Body of pancreas (tissue), 4 donors: ENCODE data around the gene KRT35. TPM values are rescaled to one million over a fixed set of nuclear protein-coding genes. Genes with fewer than 3 reads are reported as not detected.

ENCODE experiments used
- ATAC-seq: fragments of 150-250 bp; one replicate; pipeline ENCODE4 v1.9.1; 2016
- DNase-seq, 4 donors: peaks; one replicate each; pipeline ENCODE4 v3.0.0-alpha.2; 2019
- H3K27ac ChIP-seq, 4 donors: fragments of 200-600 bp; sonication (generic); 1 replicate in 3 of 4; 2 replicates in 1 of 4; pipeline versions ENCODE4 v1.5.1 to v1.6.1; 2016 to 2019; ENCODE audit warnings: mild to moderate bottlenecking in 1 of 4, mixed read lengths in 1 of 4, moderate library complexity in 1 of 4
- H3K27me3 ChIP-seq, 2 donors: fragments of 200-600 bp; sonication (generic); one replicate each; pipeline ENCODE4 v1.6.0; 2016; ENCODE audit warnings: mild to moderate bottlenecking in 1 of 2
- H3K36me3 ChIP-seq, 2 donors: fragments of 200-600 bp; sonication (generic); replicated peaks in 1 of 2; 2 replicates each; pipeline ENCODE4 v1.5.1; 2016; ENCODE audit warnings: low read depth in 2 of 2; ENCODE audit not compliant: insufficient read depth in 1 of 2
- H3K4me1 ChIP-seq: fragments of 200-600 bp; sonication (generic); one replicate; pipeline ENCODE4 v1.6.0; 2016
- H3K4me3 ChIP-seq, 2 donors: fragments of 200-600 bp; sonication (generic); 1 replicate in 1 of 2; 2 replicates in 1 of 2; pipeline ENCODE4 v1.5.1; 2016 to 2019
- H3K9me3 ChIP-seq, 3 donors: fragments of 200-600 bp; sonication (generic); 1 replicate in 2 of 3; 2 replicates in 1 of 3; pipeline ENCODE4 v1.5.1; 2016
- POLR2A ChIP-seq, 3 donors: fragments of 450-650 bp; IDR thresholded peaks; one replicate each; pipeline ENCODE4 v1.6.1; 2016; ENCODE audit warnings: antibody characterized with exemption in 3 of 3, mild to moderate bottlenecking in 2 of 3
- WGBS, 2 donors: methylation state at CpG; one replicate each; pipeline ENCODE4 v1.1.5; 2017; 5-methylcytosine and 5-hydroxymethylcytosine counted together
- intact Hi-C: fragments of 100-400 bp; cut with DNase I; formaldehyde crosslinking; loops from one replicate; pipeline ENCODE4 v1.15.1; 2023
- total RNA-seq, 2 donors: library from RNA; depleted of rRNA; stranded (reverse); fragments of >200 nt; gene quantifications; one replicate each; pipeline ENCODE4 v1.1.0, GENCODE V29; 2016
- TF ChIP-seq, protein P1 (sequence below), 7 experiments: fragments of 450-650 bp in 4 of 7; fragments of 200-600 bp in 3 of 7; sonication (generic) in 3 of 7; IDR thresholded peaks; one replicate each; pipeline ENCODE4 v1.5.1; 2016 to 2019; ENCODE audit warnings: antibody characterized with exemption in 7 of 7

KRT35 gene
- total RNA-seq, 2 donors from 2014 or later, result not detected

DNA sequence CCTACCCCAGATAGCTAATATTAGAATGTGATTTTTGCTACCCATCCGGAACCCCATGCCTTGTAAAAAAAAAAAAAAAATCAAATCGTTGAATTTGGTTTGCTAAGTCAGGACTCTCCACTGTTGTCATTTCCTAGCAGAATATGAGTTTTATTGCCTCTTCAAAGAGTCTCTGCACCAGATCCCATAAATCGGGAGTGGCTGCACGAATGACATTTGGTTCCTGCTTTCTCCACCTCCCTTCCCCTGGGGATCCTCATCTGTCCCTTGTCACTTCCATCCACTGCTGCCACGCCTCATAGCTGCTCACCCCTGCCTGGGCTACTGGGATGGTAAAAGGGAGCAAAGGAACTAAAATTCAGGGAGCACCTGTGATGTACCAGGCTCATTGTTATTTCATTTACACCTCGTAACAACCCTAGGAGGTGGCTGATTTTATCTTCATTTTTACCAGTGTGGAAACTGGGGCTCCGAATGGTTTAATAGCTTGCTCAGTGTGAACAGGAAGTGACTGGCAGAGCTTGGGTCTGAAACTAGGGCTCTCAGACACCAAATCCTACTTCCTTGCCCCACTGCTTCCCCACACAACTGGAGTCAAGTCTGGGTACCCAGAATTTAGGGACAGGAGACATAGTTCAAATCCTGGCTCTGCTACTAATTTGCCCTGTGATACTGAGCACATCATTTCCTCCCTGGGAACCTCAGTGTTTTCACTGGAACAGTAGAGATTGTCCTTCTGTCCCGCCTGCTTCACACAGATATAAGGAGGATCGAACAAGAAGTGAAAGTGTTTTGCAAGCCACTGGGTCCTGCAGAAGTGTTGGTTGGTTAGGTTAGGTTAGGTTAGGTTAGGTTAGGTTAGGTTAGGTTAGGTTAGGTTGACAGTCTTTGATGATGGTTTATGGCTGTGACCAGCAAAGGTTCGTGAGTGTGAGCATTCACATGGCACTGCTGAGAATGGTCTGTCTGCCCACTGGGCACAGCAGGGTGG lies 9.3 kb upstream of the KRT35 start:
- no peak overlapping the region for H3K4me3 ChIP-seq
- TF ChIP-seq POLR2A (IDR thresholded peaks at IDR 0.05), result no peak
- TF ChIP-seq, protein P1, sequence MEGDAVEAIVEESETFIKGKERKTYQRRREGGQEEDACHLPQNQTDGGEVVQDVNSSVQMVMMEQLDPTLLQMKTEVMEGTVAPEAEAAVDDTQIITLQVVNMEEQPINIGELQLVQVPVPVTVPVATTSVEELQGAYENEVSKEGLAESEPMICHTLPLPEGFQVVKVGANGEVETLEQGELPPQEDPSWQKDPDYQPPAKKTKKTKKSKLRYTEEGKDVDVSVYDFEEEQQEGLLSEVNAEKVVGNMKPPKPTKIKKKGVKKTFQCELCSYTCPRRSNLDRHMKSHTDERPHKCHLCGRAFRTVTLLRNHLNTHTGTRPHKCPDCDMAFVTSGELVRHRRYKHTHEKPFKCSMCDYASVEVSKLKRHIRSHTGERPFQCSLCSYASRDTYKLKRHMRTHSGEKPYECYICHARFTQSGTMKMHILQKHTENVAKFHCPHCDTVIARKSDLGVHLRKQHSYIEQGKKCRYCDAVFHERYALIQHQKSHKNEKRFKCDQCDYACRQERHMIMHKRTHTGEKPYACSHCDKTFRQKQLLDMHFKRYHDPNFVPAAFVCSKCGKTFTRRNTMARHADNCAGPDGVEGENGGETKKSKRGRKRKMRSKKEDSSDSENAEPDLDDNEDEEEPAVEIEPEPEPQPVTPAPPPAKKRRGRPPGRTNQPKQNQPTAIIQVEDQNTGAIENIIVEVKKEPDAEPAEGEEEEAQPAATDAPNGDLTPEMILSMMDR (IDR thresholded peaks at IDR 0.05), result no peak
- H3K27me3 ChIP-seq, result no peaks in the 10 kb centered on the region
- ATAC-seq (no peak), DNase-seq (no peak)
- H3K27ac ChIP-seq, result no peak overlapping the region
- H3K4me1 ChIP-seq, result no peaks in the 10 kb centered on the region
- H3K9me3 ChIP-seq, result no peaks in the 10 kb centered on the region
- intact Hi-C loops, result no loop called here
- 59 to 62% methylated on average over 10 of the region's 10 CpGs for WGBS, 2 donors
- H3K36me3 ChIP-seq, result no peaks in the 10 kb centered on the region

DNA sequence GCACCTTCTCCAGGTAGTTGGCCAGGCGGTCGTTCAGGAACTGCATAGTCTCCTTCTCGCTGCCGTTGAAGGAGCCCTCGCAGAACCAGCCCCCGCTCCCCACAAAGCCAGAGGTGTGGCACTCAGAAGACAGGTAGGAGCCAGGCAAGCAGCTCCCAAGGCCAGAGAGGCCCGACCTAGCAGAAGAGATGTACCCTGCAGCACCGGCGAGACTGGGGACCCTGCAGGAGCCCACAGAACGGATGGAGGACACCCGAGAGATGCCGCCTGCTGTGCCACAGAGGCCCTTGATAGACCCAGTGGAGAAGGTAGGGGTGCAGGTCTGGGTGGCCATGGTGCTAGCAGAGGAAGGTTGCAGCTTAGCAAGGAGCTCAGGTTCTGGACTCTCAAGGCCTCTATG lies 8.6 kb upstream of the KRT35 start, which contains the start of gene KRT36:
KRT36 (minus strand) TSS at position 380 of the 400 bp plus-strand sequence; CDS start at position 334, 46 bp downstream.
- Histone ChIP-seq H3K4me3 (no peak within 1 kb of the TSS), H3K4me1 (no peaks in the 10 kb centered on the region), H3K36me3 (no peaks in the 10 kb centered on the region), H3K9me3 (no peaks in the 10 kb centered on the region), H3K27me3 (no peaks in the 10 kb centered on the region), H3K27ac (no peak within 1 kb of the TSS)
- intact Hi-C loops, result no loop called here
- 81 to 87% methylated on average over 12 of the region's 12 CpGs for WGBS, 2 donors
- no peak for ATAC-seq
- TF ChIP-seq, protein P1 (IDR thresholded peaks at IDR 0.05), result no peak
- no peak for TF ChIP-seq POLR2A (IDR thresholded peaks at IDR 0.05)
- no peak for DNase-seq

DNA sequence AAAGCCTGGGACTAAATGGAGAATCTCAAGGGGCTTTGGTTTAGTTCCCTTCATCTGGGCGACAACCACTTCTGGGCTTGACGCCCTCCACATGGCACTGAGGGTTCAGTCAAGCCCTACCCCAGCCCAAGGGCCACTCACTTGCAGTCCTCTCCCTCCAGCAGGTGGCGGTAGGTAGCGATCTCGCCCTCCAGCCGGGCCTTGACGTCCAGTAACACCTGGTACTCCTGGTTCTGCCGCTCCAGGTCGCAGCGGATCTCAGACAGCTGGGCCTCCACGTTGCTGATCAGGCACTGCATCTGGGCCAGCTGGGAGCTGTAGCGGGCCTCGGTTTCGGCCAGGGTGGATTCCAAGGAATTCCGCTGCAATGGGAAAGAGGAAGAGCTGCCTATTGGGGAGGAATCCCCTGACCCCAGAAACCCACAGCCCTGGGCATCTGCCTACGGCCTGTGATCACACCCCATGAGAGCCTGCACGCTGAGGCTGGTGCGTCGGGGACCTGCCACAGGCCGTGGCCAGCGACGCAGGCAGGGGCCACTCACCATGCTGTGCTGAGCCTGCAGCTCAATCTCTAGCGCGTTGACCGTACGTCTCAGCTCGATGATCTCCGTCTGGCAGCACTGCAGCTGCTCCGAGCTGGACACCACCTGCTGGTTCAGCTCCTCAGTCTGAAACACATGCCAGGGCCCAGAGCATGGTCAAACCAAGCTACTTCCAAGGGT lies 6.0 kb upstream of the KRT35 start:
- Histone ChIP-seq H3K4me1 (no peaks in the 10 kb centered on the region), H3K9me3 (no peaks in the 10 kb centered on the region), H3K4me3 (no peak overlapping the region), H3K27me3 (no peaks in the 10 kb centered on the region), H3K27ac (no peak overlapping the region), H3K36me3 (no peaks in the 10 kb centered on the region)
- ATAC-seq, result peak; percentile 52
- WGBS, 2 donors, result 21 to 46% methylated on average over 12 to 29 of the region's 29 CpGs
- peak; percentile 53 to 66 (median 56) for DNase-seq
- intact Hi-C loops, result no loop called here
- TF ChIP-seq, protein P1 (IDR thresholded peaks at IDR 0.05), result peak; percentile 20 to 49 (median 42)
- TF ChIP-seq POLR2A (IDR thresholded peaks at IDR 0.05), result no peak

DNA sequence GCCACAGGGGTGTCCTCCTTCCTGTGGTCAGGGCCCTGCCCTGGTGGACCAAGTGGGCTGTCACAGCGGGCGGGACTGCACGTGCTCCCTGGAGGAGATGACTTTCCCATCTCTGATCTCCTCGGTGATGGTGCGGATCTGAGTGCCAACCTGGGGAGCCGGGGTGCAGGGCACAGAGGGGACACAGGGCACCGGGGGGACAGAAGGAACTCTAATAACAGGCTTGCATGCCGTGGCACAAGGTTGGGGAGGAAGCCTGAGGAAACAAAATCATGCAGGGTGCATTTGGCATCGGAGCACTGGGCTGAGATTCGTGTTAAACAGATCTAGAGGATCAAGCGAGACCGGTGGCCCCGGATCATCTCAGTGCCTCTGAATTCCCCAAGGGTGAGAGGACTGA lies 5.4 kb upstream of the KRT35 start:
- TF ChIP-seq, protein P1 (IDR thresholded peaks at IDR 0.05), result no peak
- TF ChIP-seq POLR2A (IDR thresholded peaks at IDR 0.05), result no peak
- ATAC-seq, result no peak
- WGBS, 2 donors, result 82% methylated on average over 12 to 13 of the region's 13 CpGs
- no peak for DNase-seq
- Histone ChIP-seq H3K4me3 (no peak overlapping the region), H3K9me3 (no peaks in the 10 kb centered on the region), H3K36me3 (no peaks in the 10 kb centered on the region), H3K27ac (no peak overlapping the region), H3K27me3 (no peaks in the 10 kb centered on the region), H3K4me1 (no peaks in the 10 kb centered on the region)
- intact Hi-C loops, result no loop called here
